WI38 (cell line): ENCODE measurements around the gene MITF.

Experiments
- H3K4me3 ChIP-seq: 2 replicates; pipeline ENCODE4 v1.5.1; 2011; ENCODE audit warnings: low read depth, mild to moderate bottlenecking, control low read depth, low read length
- TF ChIP-seq, protein P1 (sequence below): IDR thresholded peaks from 2 replicates; pipeline ENCODE4 v1.5.1; 2012; ENCODE audit warnings: low read depth, mild to moderate bottlenecking, control low read depth, low read length

The MITF gene

DNA sequence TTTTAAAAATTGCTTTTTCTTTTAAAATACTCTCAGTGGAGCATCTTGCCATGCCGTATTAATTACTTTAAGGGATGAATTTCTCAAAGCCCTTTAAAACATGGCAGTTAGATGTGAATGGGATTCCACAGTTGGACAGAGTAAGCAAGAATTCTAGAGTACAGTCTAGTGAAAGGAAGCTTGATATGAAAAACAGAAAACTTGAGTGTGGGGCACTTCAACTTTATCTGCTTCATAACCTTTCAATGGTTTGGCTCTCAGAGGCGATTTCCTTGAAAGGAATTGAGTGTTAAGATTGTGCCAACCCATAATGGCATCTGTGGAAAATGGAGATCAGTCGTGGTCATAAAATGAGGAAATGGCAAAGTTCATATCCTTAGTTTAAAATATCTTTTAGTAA lies 132.6 kb downstream of the MITF start:
- no peak overlapping the region for H3K4me3 ChIP-seq
- TF ChIP-seq, protein P1, sequence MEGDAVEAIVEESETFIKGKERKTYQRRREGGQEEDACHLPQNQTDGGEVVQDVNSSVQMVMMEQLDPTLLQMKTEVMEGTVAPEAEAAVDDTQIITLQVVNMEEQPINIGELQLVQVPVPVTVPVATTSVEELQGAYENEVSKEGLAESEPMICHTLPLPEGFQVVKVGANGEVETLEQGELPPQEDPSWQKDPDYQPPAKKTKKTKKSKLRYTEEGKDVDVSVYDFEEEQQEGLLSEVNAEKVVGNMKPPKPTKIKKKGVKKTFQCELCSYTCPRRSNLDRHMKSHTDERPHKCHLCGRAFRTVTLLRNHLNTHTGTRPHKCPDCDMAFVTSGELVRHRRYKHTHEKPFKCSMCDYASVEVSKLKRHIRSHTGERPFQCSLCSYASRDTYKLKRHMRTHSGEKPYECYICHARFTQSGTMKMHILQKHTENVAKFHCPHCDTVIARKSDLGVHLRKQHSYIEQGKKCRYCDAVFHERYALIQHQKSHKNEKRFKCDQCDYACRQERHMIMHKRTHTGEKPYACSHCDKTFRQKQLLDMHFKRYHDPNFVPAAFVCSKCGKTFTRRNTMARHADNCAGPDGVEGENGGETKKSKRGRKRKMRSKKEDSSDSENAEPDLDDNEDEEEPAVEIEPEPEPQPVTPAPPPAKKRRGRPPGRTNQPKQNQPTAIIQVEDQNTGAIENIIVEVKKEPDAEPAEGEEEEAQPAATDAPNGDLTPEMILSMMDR: no peak

DNA sequence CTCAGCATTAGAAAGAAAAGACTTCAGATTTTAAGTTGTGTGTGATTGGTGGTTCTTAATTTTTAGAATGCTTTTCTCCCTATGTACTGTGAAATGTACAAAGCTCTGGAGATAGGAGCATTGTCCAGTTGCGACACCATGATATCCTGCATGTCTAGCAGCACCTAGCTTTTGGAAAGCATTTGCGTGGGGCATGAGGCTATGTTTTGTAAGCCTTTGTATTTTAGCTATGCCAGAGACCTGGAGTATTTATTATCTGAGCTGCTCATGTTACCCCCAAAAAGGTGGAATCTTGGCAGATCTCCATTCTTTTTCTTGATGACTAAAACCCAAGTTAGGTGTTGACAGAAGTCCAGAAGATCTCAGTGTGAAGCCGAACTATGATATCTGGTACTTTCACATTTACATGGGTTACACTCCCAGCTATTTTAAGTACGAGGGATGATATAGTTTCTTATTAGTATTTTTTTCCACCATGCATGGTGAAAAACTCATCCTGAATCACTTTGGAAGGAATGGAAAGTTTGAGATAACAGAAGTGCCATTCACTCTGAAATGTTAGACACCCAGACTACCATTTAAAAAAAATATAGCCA lies 133.6 kb downstream of the MITF start:
- peak overlapping the region; percentile 19; the same call in 1 of the 2 replicates for H3K4me3 ChIP-seq
- TF ChIP-seq, protein P1: no peak

DNA sequence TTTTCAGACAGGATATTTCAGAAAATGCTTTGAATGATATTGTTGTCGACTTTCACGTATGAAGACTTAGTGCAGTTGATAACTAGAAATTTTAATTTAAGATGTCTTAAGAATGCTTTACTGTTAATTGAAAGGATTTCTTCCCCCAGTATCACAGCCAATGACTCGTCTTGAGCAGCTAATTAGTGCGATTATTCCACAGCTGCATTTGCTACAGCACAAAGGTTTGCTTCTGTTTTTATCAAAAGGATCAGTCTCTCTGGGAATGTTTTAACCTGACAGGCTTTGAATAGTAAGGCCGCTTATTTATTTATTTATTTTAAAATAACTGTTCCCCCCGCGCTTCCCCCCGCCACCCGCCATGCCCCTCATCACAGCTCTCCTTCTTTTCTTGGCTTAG lies 136.8 kb downstream of the MITF start:
- H3K4me3 ChIP-seq: no peak overlapping the region
- TF ChIP-seq, protein P1: no peak

DNA sequence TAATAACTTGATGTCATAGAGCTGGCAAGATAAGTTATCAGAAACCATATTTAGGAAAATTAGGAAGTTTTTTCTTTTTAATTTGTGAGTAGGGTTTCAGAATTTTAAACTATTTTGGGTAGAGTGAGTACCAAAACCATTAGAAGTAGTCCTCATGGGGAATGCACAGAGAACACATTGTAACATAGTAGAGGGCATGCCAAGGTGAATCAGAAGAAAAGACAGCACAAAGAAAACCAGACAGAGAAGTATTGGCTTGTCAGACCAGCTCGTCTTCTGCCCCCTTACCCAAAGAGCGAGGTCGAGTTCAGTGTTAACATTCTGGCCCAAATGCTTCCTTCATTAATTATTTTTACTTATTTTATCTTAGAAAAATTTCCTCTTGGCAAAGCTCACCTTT lies 139.0 kb downstream of the MITF start:
- TF ChIP-seq, protein P1: no peak
- H3K4me3 ChIP-seq: no peak overlapping the region

DNA sequence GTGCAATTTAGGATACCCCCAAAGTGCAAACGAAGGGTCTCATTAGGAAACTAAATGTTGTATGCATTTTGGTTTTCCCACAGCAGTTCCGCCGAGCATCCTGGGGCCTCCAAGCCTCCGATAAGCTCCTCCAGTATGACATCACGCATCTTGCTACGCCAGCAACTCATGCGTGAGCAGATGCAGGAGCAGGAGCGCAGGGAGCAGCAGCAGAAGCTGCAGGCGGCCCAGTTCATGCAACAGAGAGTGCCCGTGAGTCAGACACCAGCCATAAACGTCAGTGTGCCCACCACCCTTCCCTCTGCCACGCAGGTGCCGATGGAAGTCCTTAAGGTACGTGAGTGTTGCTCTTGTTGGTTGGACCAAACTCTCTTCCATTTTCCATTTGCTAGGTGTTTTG lies 139.8 kb downstream of the MITF start:
- TF ChIP-seq, protein P1: no peak
- H3K4me3 ChIP-seq: no peak overlapping the region

DNA sequence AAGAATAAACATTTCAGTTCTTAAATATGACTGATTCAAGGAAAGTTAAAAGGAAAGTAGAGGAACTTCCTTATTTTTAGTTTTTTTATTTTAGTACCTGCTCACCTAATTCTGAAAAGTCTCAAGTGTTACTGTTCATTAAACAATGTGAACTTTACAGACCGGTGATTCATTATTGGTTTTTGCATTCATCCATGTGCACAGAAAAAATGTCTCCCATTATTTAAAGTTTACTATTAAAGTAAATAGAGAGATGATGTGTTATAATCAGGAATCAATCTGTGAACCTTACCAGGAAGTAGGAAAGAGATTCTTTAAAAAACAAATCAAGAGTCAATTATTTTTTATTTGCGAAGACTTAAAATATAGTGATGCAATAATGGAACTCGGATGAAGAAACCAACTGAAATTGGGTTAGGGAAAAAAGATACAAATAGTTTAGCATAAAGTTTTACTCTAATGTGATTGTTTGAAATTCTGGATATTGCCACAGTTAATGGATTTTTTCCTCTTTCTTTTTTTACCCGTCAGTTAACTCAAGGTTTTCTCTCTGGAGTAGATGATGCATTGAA lies 140.9 kb downstream of the MITF start:
- TF ChIP-seq, protein P1: no peak
- no peak overlapping the region for H3K4me3 ChIP-seq

DNA sequence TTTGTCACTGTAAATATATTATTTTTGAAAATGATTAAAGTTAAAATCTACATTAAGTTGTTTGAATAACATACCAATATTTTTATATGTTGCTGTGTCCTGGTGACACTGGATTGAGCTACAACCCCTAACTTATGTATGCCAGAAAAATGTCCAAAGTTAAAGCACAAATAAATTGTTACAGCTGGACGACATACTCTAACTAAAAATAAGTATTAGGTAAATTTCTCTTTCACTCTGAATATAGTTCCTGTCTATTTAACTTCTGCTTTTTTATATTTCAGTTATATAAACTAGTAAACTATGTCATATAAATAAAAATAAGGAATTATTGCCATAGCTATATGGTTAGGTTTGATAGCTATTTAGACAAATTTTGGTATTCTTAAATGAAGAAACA lies 141.8 kb downstream of the MITF start:
- TF ChIP-seq, protein P1: no peak
- no peak overlapping the region for H3K4me3 ChIP-seq
